Measurements from ENCODE around the gene KLHL8.

KLHL8 gene

DNA sequence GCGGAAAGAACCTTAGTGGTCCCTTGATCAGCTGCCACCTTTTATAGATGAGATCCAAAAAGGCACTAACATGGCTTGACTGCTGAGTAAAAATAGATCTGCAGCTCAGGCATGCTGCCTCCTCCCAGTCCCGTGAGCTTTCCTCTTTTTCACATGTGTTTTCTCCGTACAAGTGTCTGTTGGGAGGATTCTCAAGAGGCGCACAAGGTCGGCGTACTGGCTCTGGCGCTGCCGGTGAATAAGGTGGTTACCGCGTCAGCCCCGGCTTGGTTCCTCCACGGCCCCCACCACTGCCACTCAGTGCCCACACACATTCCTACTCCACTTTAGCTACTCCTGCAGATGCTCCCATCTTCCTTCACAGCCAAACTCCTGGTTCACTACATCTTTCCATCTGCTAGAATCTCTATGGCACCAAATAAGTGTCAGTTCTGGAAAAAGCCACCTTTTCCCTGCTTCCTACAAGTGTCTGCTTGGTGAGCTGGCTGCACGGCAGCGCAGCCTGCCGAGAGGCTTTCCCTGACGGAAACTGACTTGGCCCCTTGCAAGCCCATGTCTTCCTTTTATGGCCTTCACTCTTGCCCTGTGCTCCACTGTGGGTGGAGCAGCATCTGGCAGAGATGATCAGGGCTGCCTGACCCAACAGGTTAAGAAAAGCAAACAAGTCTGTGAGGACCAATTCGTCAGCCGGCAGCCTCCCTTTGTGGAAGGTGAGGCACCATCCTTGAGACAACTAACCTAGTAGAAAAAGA, 99.8 kb downstream of the KLHL8 start:
- peak; percentile 88 for DNase-seq

DNA sequence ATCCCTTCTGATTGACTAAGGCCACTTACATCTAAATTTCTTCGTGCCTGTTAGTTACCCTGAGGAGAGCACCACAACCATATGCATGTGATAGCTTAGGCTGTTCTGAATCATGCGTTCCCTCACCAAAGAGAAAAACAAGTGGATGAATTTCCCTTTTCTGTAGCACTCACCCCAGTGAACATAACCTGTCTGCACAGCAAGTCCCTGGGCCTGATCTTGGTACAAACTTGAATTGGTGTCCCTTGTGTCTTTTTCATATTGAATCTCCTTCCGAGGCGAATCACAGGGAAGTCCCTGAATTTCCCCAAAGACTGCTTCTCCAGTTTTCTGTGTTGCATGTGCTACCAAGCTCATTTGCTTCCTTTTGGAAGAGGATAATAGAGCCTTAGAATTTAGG, 100.4 kb downstream of the KLHL8 start:
- peak; percentile 9 for DNase-seq

DNA sequence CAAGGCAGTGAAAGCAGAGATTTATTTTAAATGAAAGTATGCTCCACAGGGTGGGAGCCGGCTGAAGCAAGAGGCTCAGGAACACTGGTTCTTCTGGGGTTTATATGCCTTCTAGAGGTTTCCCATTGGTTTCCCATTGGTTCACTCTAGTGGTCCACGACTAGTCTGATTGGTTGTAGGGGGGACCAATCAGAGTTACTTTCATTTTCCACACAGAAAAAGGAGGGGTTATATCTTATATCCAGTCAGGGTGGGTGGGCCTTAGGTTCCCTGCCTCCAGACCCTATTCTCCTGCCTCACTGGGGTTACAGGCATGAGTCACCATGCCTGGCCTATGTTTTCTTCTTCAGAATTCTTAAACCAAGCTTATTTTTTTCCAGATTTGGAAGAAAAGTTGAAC, 101.6 kb downstream of the KLHL8 start:
- peak; percentile 41 for DNase-seq

DNA sequence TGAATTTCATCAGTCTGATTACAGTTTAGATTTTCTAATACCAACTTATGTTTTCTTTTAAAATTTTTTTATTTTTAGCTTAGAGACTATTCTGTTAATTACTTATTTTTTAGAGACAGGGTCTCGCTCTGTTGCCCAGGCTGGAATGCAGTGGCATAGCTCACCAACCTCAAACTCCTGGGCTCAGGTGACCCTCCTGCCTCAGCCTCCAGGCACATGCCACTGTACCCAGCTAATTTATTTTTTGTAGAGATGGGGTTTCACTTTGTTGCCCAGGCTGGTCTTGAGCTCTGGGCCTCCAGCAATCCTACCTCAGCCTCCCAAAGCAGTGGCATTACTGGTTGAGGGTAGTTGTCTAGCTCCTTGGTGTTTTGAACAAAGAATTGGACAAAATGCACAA, 102.0 kb downstream of the KLHL8 start:
- peak; percentile 41 for DNase-seq

DNA sequence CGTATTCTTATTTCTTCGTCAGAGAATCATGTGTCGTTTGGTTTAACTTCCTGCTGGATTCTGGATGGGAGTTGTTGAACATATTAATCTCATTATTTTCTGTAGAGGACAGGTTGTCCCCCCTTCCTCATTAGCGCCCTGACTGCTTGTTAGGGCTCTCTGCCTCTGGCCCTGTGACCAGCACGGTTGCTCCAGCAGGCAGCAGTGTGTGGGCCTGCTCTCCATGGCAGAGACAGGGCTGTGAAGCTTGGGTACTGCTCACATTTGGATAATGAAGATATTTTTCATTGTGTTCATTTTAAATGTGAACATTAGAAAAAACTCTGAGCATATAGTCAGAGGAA, 102.7 kb downstream of the KLHL8 start:
- no peak for DNase-seq

DNA sequence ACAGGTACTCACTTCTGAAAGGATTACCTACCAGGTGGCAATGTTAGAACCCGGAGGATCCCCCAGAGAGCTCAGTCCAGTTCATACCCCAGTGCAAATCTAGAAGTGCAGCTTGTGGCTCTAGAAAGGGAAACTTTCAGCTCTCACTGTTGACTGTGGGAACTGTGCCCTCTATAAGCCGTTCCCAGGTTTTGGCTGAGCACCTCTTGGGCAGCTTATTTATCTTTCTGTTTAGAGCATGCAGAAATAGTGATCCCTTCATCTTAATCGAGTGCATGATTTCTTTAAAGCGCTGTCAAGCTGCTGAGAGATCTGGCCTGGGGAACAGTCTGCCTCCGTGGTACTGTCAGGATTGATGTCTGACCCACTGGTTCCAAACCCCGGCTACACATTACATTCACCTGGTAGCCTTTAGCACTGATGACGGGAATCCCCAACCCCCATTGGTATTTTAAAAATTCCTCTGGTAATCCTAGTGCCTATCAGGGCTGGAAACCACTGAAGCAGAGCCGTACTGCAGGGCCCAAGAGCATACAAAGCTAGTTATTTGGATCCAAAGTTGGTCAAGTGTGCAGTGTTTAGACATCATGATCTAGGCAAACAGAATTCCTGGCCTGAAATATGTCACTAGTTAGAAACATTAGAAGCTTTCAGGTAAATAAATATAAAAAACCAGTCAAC, 103.2 kb downstream of the KLHL8 start:
- peak; percentile 99 for DNase-seq

DNA sequence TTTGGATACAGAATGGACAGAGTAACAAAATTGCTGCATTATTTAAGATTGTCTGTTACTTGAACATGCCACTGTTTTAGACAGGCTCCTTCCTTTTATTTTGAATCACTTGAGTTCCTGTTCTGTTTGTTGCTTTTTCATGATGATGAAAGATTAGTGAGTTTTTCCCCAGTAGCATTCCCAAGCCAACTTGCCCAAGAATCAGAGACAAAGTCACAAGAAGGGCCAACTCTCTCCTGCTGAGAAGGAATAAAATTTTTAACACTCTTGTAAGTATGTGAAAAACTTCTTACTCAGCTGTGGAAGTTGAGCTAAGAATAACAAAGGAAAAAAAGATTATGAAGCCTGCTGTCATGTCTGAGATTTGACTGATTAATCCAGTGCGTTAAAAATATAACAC, 104.2 kb downstream of the KLHL8 start:
- peak; percentile 36 for DNase-seq

DNA sequence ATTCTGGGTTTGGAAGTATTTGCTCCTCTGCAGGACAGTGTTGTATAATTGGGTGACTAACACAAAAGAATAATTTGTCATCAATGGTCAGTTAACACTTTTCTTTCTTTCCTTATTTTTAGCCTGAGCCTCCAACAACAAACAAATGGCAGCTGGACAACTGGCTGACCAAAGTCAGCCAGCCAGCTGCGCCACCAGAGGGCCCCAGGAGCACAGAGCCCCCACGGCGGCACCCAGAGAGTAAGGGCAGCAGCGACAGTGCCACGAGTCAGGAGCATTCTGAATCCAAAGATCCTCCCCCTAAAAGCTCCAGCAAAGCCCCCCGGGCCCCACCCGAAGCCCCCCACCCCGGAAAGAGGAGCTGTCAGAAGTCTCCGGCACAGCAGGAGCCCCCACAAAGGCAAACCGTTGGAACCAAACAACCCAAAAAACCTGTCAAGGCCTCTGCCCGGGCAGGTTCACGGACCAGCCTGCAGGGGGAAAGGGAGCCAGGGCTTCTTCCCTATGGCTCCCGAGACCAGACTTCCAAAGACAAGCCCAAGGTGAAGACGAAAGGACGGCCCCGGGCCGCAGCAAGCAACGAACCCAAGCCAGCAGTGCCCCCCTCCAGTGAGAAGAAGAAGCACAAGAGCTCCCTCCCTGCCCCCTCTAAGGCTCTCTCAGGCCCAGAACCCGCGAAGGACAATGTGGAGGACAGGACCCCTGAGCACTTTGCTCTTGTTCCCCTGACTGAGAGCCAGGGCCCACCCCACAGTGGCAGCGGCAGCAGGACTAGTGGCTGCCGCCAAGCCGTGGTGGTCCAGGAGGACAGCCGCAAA, 106.0 kb downstream of the KLHL8 start:
- DNase-seq: no peak

DNA sequence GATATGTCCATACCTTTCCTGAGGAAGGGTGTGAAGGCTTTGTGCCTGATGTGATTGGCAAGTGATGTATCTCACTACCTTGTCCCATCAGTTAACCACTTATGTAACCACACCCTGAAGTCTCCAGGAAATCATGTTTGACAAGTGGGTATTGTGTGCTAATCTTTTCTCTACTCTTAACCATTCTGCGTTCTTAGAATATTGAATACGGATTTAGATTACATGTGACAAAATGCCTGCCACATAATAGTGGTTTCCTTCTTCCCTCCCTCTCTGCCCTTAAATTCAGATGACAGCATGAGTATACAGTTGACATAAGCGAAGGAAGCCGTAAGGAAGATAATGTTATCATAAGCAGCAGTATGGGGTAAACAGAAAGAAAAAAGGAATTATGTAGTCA, 108.4 kb downstream of the KLHL8 start:
- no peak for DNase-seq
